ENCODE results near the gene MEGF11.

DNA sequence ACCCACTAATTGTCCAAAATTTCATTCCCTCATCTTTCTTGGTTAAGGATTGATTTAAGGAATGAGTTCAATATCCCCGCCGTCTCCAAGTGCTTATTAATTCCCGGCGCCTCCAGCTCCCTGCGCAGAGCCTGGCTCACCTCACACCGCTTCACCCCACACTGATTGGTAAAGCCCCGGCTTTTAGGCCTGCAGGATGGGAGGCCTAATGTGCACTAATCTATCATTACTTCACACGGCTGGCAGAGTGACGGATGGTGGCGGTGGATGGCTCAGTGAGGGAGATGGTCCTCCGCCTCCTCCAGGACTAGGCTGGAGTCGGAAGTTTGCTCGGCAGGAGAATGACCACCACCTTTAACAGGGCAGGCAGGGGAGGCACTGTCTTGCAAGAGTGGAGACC, 81.7 kb downstream of the MEGF11 start:
- no peak for TF ChIP-seq CTCF (IDR thresholded peaks at IDR 0.05)
- TF ChIP-seq POLR2AphosphoS5 (IDR thresholded peaks at IDR 0.05), result no peak
- no peak for TF ChIP-seq POLR2A (IDR thresholded peaks at IDR 0.05; ENCODE audit: low read depth)
